DOHH2 (cell line): ENCODE data around the gene STAP2.
A peak's percentile ranks its signal among the peaks of the same experiment; 100 is the strongest.

ENCODE experiments used
- H3F3A ChIP-seq: fragments of 200-600 bp; sonication (generic), shearing (Covaris generic); 2 replicates; pipeline ENCODE4 v1.6.0; 2016; ENCODE audit warnings: antibody characterized with exemption, mild to moderate bottlenecking; ENCODE audit not compliant: control insufficient read depth, insufficient read depth
- H3K27ac ChIP-seq: fragments of 200-600 bp; sonication (generic); 2 replicates; pipeline ENCODE4 v1.5.1; 2014; ENCODE audit warnings: low read depth, mild to moderate bottlenecking, low read length, moderate library complexity
- H3K27me3 ChIP-seq: fragments of 200-600 bp; sonication (generic); 2 replicates; pipeline ENCODE4 v1.6.1; 2014; ENCODE audit warnings: mild to moderate bottlenecking, low read length, mixed read lengths; ENCODE audit not compliant: control insufficient read depth
- H3K36me3 ChIP-seq: fragments of 200-600 bp; sonication (generic); 2 replicates; pipeline ENCODE4 v1.6.1; 2014; ENCODE audit warnings: mild to moderate bottlenecking, low read length, moderate library complexity, mixed read lengths; ENCODE audit not compliant: control insufficient read depth
- H3K4me1 ChIP-seq: fragments of 200-600 bp; sonication (generic); 2 replicates; pipeline ENCODE4 v1.6.1; 2014; ENCODE audit warnings: mild to moderate bottlenecking, low read length, mixed read lengths; ENCODE audit not compliant: control insufficient read depth
- H3K4me2 ChIP-seq: fragments of 200-600 bp; sonication (generic); 2 replicates; pipeline ENCODE4 v1.6.0; 2014; ENCODE audit warnings: mild to moderate bottlenecking, low read length, moderate library complexity
- H3K4me3 ChIP-seq: fragments of 200-600 bp; sonication (generic); 2 replicates; pipeline ENCODE4 v1.5.1; 2014; ENCODE audit warnings: mild to moderate bottlenecking, low read length, mixed read lengths
- H3K79me2 ChIP-seq: fragments of 200-600 bp; sonication (generic); 2 replicates; pipeline ENCODE4 v1.6.1; 2014; ENCODE audit warnings: mild to moderate bottlenecking, low read length, mixed read lengths; ENCODE audit not compliant: control insufficient read depth
- H3K9me2 ChIP-seq: fragments of 200-600 bp; sonication (generic); replicated peaks from 2 replicates; pipeline ENCODE4 v1.6.1; 2014; ENCODE audit warnings: mild to moderate bottlenecking, low read length, mixed read lengths; ENCODE audit not compliant: control insufficient read depth
- H3K9me3 ChIP-seq: fragments of 200-600 bp; sonication (generic); 2 replicates; pipeline ENCODE4 v1.6.1; 2014; ENCODE audit warnings: antibody characterized with exemption, low read length, mixed read lengths; ENCODE audit not compliant: control insufficient read depth, insufficient read depth
- H4K20me1 ChIP-seq: fragments of 200-600 bp; sonication (generic); 2 replicates; pipeline ENCODE4 v1.6.0; 2014; ENCODE audit warnings: low read depth, mild to moderate bottlenecking, antibody characterized with exemption, low read length, moderate library complexity; ENCODE audit not compliant: control insufficient read depth, insufficient read depth
- EZH2phosphoT487 ChIP-seq: fragments of 200-600 bp; sonication (generic); IDR thresholded peaks from 2 replicates; pipeline ENCODE4 v1.6.1; 2017; ENCODE audit warnings: borderline replicate concordance, mild to moderate bottlenecking, antibody characterized with exemption, low read length, moderate library complexity, mixed read lengths
- TF ChIP-seq, protein P1 (sequence below): fragments of 200-600 bp; sonication (generic); IDR thresholded peaks from one replicate; pipeline ENCODE4 v1.5.1; 2014; ENCODE audit warnings: antibody characterized with exemption, mild to moderate bottlenecking, low read depth, low read length; ENCODE audit not compliant: poor library complexity, severe bottlenecking

STAP2 gene

DNA sequence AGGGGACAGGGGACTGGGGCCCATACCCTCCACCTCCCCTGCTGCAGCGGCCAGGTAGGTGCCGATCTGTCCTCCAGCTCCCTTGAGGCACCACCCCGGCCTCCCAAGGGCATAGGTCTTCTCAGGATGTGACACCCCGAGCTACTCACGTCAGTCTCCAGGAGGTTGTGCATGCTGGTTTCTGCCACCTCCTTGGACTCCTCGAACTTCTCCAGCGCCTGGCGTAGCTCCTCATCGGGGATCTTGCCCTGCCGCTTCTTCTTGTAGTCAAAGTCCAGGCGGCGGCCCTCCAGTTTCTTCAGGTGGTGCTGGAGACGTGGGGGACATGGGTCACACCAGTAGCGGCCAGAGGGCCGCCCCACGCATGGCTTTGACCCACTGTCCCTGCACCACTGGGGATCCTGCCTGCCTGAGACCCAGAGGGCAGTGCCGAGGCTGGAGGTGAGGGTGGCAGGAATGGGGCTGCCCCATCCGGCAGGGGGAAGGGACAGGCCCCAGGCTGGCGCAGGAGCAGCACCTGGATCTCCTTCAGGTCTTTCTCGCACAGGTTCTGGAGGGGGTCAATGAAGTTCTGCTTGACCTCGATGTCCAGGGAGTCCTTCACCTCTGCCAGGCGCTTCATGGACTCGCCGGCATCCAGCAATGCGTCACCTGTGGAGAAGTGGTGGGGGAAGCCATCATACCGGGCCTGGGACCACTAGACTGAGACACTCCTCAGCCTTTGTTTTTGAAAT lies 25.1 kb upstream of the STAP2 start:
- peaks cover 9% of the 10 kb centered on the region for H3K4me1 ChIP-seq
- no peaks in the 10 kb centered on the region for H4K20me1 ChIP-seq
- H3K4me3 ChIP-seq, result no peak overlapping the region
- no peak overlapping the region for H3K27ac ChIP-seq
- peaks cover 74% of the 10 kb centered on the region for H3K36me3 ChIP-seq
- peaks cover 9% of the 10 kb centered on the region for H3K79me2 ChIP-seq
- no peaks in the 10 kb centered on the region for H3K9me2 ChIP-seq
- TF ChIP-seq, protein P1, sequence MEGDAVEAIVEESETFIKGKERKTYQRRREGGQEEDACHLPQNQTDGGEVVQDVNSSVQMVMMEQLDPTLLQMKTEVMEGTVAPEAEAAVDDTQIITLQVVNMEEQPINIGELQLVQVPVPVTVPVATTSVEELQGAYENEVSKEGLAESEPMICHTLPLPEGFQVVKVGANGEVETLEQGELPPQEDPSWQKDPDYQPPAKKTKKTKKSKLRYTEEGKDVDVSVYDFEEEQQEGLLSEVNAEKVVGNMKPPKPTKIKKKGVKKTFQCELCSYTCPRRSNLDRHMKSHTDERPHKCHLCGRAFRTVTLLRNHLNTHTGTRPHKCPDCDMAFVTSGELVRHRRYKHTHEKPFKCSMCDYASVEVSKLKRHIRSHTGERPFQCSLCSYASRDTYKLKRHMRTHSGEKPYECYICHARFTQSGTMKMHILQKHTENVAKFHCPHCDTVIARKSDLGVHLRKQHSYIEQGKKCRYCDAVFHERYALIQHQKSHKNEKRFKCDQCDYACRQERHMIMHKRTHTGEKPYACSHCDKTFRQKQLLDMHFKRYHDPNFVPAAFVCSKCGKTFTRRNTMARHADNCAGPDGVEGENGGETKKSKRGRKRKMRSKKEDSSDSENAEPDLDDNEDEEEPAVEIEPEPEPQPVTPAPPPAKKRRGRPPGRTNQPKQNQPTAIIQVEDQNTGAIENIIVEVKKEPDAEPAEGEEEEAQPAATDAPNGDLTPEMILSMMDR, result no peak
- no peak for TF ChIP-seq EZH2phosphoT487
- no peaks in the 10 kb centered on the region for H3F3A ChIP-seq
- no peaks in the 10 kb centered on the region for H3K27me3 ChIP-seq
- no peak overlapping the region for H3K4me2 ChIP-seq
- no peaks in the 10 kb centered on the region for H3K9me3 ChIP-seq

DNA sequence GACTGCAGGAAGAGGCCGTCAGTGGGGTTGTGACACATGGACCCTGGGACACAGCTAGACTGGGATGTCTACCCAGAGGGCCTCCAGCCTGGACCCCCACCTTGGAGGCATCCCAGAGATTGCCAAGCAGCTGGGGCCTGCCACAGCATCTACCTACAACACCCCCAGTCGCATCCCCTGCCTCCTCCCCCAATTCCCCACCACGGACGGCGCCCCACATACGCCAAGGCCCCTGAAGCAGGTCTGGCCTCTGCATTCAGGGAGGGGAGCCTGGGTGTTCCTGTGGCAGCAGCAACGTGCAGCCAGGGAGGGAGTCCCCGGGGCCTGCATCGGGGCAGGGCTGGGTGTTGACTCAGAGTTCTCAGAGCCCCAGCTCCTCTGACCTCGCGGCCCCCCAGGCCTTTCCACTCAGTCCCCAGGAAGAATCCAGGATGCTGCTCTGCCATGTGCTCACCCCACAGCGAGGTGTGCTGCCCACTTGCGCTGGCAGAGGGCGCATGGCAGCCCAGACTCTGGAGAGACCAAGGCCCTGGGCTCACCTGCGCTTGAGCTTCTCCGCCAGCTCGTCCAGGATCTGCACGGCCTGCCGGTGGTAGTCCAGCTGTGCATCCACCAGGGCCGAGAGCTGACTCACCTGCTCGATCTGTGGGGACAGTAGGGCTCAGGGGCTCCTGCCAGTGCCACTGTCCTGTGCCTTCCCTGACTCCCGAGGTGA lies 24.4 kb upstream of the STAP2 start:
- no peaks in the 10 kb centered on the region for H3K27me3 ChIP-seq
- no peaks in the 10 kb centered on the region for H4K20me1 ChIP-seq
- peaks cover 70% of the 10 kb centered on the region for H3K36me3 ChIP-seq
- peaks cover 2% of the 10 kb centered on the region for H3K79me2 ChIP-seq
- H3K9me2 ChIP-seq, result no peaks in the 10 kb centered on the region
- no peak overlapping the region for H3K27ac ChIP-seq
- no peak overlapping the region for H3K4me2 ChIP-seq
- TF ChIP-seq, protein P1, result peak; percentile 30
- no peak for TF ChIP-seq EZH2phosphoT487
- peaks cover 2% of the 10 kb centered on the region for H3K4me1 ChIP-seq
- H3F3A ChIP-seq, result no peaks in the 10 kb centered on the region
- H3K4me3 ChIP-seq, result no peak overlapping the region
- no peaks in the 10 kb centered on the region for H3K9me3 ChIP-seq

DNA sequence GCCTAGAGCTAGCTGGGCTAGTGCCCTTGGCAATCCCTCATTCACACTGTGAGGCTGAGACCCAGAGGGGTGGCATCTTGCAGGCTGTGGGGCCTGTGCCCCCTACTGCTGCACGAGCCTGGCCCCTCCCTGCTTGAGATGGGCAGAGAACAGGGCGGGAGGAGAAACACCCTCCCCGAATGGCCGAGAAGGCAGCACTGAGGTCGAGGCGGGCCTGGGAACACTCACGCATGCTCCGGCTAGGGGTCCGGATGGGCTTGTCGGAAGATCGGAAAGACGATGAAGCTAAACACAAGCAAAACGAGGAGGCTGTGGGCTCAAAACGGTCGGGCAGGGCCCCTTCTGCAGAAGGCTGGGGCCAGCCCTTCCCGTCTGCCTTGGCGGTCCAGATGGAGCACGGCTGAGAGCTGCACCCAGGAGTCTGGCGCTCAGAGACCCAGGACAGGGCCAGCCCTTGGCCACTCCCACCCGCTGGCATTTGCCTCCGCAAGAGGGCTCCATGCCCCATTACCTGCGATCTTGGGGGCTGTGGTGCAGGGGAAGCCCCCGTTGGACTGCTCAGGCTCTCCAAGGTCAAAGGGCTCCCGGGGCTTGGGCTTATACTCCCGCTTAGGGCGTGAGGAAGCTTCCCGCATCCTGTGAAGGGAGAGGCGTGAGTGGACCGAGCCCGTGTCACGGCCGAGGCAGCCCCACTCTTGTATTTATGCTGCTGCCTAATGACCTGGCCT lies 23.6 kb upstream of the STAP2 start:
- H3K9me2 ChIP-seq, result no peaks in the 10 kb centered on the region
- peaks cover 68% of the 10 kb centered on the region for H3K36me3 ChIP-seq
- TF ChIP-seq EZH2phosphoT487, result no peak

More for the DNA sequence above, 23.6 kb upstream of the STAP2 start:
- Histone ChIP-seq H3F3A (no peaks in the 10 kb centered on the region), H3K9me3 (no peaks in the 10 kb centered on the region), H3K27ac (no peak overlapping the region), H3K79me2 (no peaks in the 10 kb centered on the region), H3K4me2 (no peak overlapping the region), H4K20me1 (no peaks in the 10 kb centered on the region), H3K4me3 (no peak overlapping the region), H3K27me3 (no peaks in the 10 kb centered on the region), H3K4me1 (no peaks in the 10 kb centered on the region)
